SK-N-SH (cell line): Measurements from ENCODE around the gene ITPA.

ENCODE experiments used
- CTCF ChIP-seq: fragments of 200-600 bp; sonication (generic); IDR thresholded peaks from 2 replicates; pipeline ENCODE4 v1.6.1; 2017; ENCODE audit warnings: antibody characterized with exemption, mild to moderate bottlenecking, moderate library complexity
- FOXJ3 ChIP-seq: sonication (generic); formaldehyde crosslinking; IDR thresholded peaks from 2 replicates; pipeline ENCODE4 v1.5.1; 2020; ENCODE audit warnings: mild to moderate bottlenecking, missing genetic modification reagents
- POLR2AphosphoS5 ChIP-seq: IDR thresholded peaks from 2 replicates; pipeline ENCODE4 v1.6.1; 2012; ENCODE audit warnings: low read depth, low read length
- RAD21 ChIP-seq: IDR thresholded peaks from 2 replicates; pipeline ENCODE4 v1.6.1; 2012; ENCODE audit warnings: mild to moderate bottlenecking, low read length
- TAF1 ChIP-seq: IDR thresholded peaks from 2 replicates; pipeline ENCODE4 v1.6.1; 2012; ENCODE audit warnings: low read depth, mild to moderate bottlenecking, low read length, moderate library complexity, borderline replicate concordance
- YY1 ChIP-seq: IDR thresholded peaks from 2 replicates; pipeline ENCODE4 v1.4.0; 2012; ENCODE audit warnings: low read depth, mild to moderate bottlenecking
- TF ChIP-seq, protein P1 (sequence below): IDR thresholded peaks from 2 replicates; pipeline ENCODE4; 2012

DNA sequence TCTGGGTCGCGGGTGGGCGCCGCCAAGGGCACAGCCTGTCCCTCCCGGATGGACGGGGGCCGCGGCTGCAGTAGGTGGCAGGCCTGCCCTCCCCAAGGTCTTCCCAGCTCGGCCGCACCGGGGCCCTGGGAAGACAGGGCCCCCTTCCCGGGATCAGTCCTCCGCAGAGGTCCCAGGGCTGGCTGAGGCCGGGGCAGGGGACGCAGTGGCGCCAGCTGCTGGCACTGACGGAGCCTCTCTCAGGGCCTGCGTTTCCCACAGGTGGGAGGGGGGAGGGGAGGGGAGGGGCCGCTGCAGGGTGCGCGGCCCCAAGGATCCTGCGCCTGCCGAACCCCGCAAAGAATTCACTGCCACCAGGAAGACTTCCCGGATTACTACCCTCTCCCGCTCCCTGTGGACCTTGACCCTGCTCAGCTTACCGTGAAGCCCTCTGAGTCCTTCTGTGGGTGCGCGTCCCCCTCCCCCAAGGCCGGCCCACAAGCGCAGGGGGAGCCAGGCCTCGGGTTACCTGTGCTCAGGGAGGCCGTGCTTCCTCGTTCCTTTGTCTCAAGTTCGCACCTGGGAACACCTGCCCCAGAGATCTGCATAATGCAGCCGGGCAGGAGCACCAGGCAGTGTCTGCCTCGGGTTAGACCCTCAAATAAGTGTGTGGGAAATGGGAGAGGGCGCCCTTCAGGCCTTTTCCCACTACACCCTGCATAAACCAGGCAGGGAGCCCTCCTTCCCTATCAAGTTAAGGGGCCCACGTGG, 41.0 kb upstream of the ITPA start:
- TF ChIP-seq RAD21: no peak
- TF ChIP-seq CTCF: no peak
- no peak for TF ChIP-seq POLR2AphosphoS5
- TF ChIP-seq FOXJ3: no peak
- no peak for TF ChIP-seq TAF1
- TF ChIP-seq, protein P1, sequence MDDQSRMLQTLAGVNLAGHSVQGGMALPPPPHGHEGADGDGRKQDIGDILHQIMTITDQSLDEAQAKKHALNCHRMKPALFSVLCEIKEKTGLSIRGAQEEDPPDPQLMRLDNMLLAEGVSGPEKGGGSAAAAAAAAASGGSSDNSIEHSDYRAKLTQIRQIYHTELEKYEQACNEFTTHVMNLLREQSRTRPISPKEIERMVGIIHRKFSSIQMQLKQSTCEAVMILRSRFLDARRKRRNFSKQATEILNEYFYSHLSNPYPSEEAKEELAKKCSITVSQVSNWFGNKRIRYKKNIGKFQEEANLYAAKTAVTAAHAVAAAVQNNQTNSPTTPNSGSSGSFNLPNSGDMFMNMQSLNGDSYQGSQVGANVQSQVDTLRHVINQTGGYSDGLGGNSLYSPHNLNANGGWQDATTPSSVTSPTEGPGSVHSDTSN: no peak
- no peak for TF ChIP-seq YY1
